HS-27A (cell line): ENCODE data around the gene PAK6.

Experiments
- DNase-seq: peaks from one replicate; pipeline ENCODE4 v3.0.0-alpha.2; 2012; ENCODE audit warnings: low read depth, missing footprints

The PAK6 gene

GRCh38 chr15:40255033-40255432 lies 16.2 kb downstream of the PAK6 start:
- DNase-seq, result no peak

- DNase-seq, result no peak
These were observed 17.9 kb downstream of the PAK6 start for GRCh38 chr15:40256638-40257235.

- DNase-seq, result no peak
These were observed 19.0 kb downstream of the PAK6 start for GRCh38 chr15:40257656-40258450.

- no peak for DNase-seq
These were observed 19.7 kb downstream of the PAK6 start for GRCh38 chr15:40258544-40258943.

GRCh38 chr15:40259021-40259420 lies 20.2 kb downstream of the PAK6 start:
- no peak for DNase-seq

GRCh38 chr15:40263024-40263754 lies 24.3 kb downstream of the PAK6 start:
- no peak for DNase-seq

- DNase-seq, result no peak
These were observed 25.7 kb downstream of the PAK6 start for GRCh38 chr15:40264321-40265153.

- no peak for DNase-seq
These were observed 26.5 kb downstream of the PAK6 start for GRCh38 chr15:40265355-40265754.

GRCh38 chr15:40265875-40266274 lies 27.0 kb downstream of the PAK6 start:
- DNase-seq, result no peak

- DNase-seq, result peak; percentile 77
These were observed 28.0 kb downstream of the PAK6 start for GRCh38 chr15:40266828-40267304.

- no peak for DNase-seq
These were observed 28.8 kb downstream of the PAK6 start for GRCh38 chr15:40267670-40268069.

- no peak for DNase-seq
These were observed 30.7 kb downstream of the PAK6 start for GRCh38 chr15:40269604-40270003.

- no peak for DNase-seq
These were observed 31.6 kb downstream of the PAK6 start for GRCh38 chr15:40270246-40270995.

GRCh38 chr15:40271685-40272484 lies 33.0 kb downstream of the PAK6 start:
- no peak for DNase-seq

GRCh38 chr15:40272485-40273056 lies 33.7 kb downstream of the PAK6 start:
- DNase-seq, result no peak

- no peak for DNase-seq
These were observed 34.6 kb downstream of the PAK6 start for GRCh38 chr15:40273428-40273827.

GRCh38 chr15:40274350-40275274 lies 35.7 kb downstream of the PAK6 start:
- DNase-seq, result peak; percentile 55

- no peak for DNase-seq
These were observed 36.7 kb downstream of the PAK6 start for GRCh38 chr15:40275523-40275922.

- DNase-seq, result no peak
These were observed 37.1 kb downstream of the PAK6 start for GRCh38 chr15:40275954-40276353.
